PC-3 (cell line): ENCODE data around the gene TEKT5. TPM values are rescaled to one million over a fixed set of nuclear protein-coding genes. Genes with fewer than 3 reads are reported as not detected.
A peak's percentile ranks its signal among the peaks of the same experiment; 100 is the strongest.

Experiments used
- ATAC-seq: fragments of 200-7000 bp; cut with Tn5 transposase; 2 replicates; pipeline ENCODE4 v1.9.1; 2020; ENCODE audit warnings: mild to moderate bottlenecking, moderate library complexity
- BruUV-seq: library from RNA; stranded (reverse); fragments of 400-500 nt; replicated peaks from 2 replicates; lab custom pipeline; 2021; lab: Mats Ljungman, UMichigan
- CTCF ChIA-PET: fragments of 300-600 bp; sonication (Branson Sonifier 250); formaldehyde crosslinking; loops from one replicate; lab custom pipeline; 2022; ENCODE audit warnings: antibody characterized with exemption; lab: Charles Lee
- POLR2A ChIA-PET: fragments of 300-600 bp; sonication (Branson Sonifier 250); formaldehyde crosslinking; loops from one replicate; lab custom pipeline; 2022; ENCODE audit warnings: antibody characterized with exemption; ENCODE audit not compliant: unreplicated experiment; lab: Charles Lee
- DNase-seq: peaks from one replicate; pipeline ENCODE4 v3.0.0-alpha.2; 2015
- H2AFZ ChIP-seq: fragments of 300-600 bp; sonication (generic); 2 replicates; pipeline ENCODE4 v1.6.0; 2016; ENCODE audit warnings: antibody characterized with exemption, low read length
- H3F3A ChIP-seq: fragments of 300-600 bp; sonication (generic); one replicate; pipeline ENCODE4 v1.6.0; 2017; ENCODE audit warnings: antibody characterized with exemption, low read length, control low read depth, mild to moderate bottlenecking; ENCODE audit not compliant: unreplicated experiment
- H3K27ac ChIP-seq: fragments of 300-600 bp; sonication (generic); 2 replicates; pipeline ENCODE4 v1.5.1; 2016; ENCODE audit warnings: mild to moderate bottlenecking, low read length
- H3K27me3 ChIP-seq: fragments of 300-600 bp; sonication (generic); 2 replicates; pipeline ENCODE4 v1.6.1; 2016; ENCODE audit warnings: low read length, mixed read lengths
- H3K36me3 ChIP-seq: fragments of 300-600 bp; sonication (generic); 2 replicates; pipeline ENCODE4 v1.6.1; 2016; ENCODE audit warnings: low read depth, mixed run types, low read length, mixed read lengths
- H3K4me1 ChIP-seq: fragments of 300-600 bp; sonication (generic); 2 replicates; pipeline ENCODE4 v1.5.1; 2016; ENCODE audit warnings: low read length; ENCODE audit not compliant: insufficient read depth
- H3K4me2 ChIP-seq: fragments of 300-600 bp; sonication (generic); 2 replicates; pipeline ENCODE4 v1.6.0; 2016; ENCODE audit warnings: low read length
- H3K4me3 ChIP-seq: fragments of 300-600 bp; sonication (generic); 2 replicates; pipeline ENCODE4 v1.5.1; 2016; ENCODE audit warnings: mild to moderate bottlenecking, low read length, mixed read lengths
- H3K79me2 ChIP-seq: fragments of 300-600 bp; sonication (generic); 2 replicates; pipeline ENCODE4 v1.6.1; 2017; ENCODE audit warnings: low read length, mixed read lengths
- H3K9ac ChIP-seq: fragments of 300-600 bp; sonication (generic); 2 replicates; pipeline ENCODE4 v1.6.0; 2016; ENCODE audit warnings: mild to moderate bottlenecking, low read length
- H3K9me2 ChIP-seq: fragments of 300-600 bp; sonication (generic); replicated peaks from 2 replicates; pipeline ENCODE4 v1.6.1; 2016; ENCODE audit warnings: mixed run types, low read length, mixed read lengths
- H3K9me3 ChIP-seq: fragments of 300-600 bp; sonication (generic); 2 replicates; pipeline ENCODE4 v1.6.1; 2016; ENCODE audit warnings: low read length, mixed read lengths
- H4K20me1 ChIP-seq: fragments of 300-600 bp; sonication (generic); 2 replicates; pipeline ENCODE4 v1.6.1; 2016; ENCODE audit warnings: low read length, mixed read lengths
- EZH2 ChIP-seq: fragments of 300-600 bp; sonication (generic); IDR thresholded peaks from one replicate; pipeline ENCODE4 v1.6.1; 2017; ENCODE audit warnings: antibody characterized with exemption, mild to moderate bottlenecking, low read length; ENCODE audit not compliant: unreplicated experiment
- EZH2phosphoT487 ChIP-seq: fragments of 300-600 bp; sonication (generic); IDR thresholded peaks from 2 replicates; pipeline ENCODE4 v1.6.1; 2018; ENCODE audit warnings: mild to moderate bottlenecking, antibody characterized with exemption, low read length, borderline replicate concordance
- intact Hi-C: fragments of 100-400 bp; cut with micrococcal nuclease; formaldehyde crosslinking; loops from 2 replicates; pipeline ENCODE4 v1.9.0; 2023
- total RNA-seq: library from RNA; depleted of rRNA; stranded (reverse); fragments of >200 nt; gene quantifications from 2 replicates; pipeline ENCODE4 v1.2.3, GENCODE V29; 2014
- TF ChIP-seq, protein P1 (sequence below): fragments of 300-600 bp; sonication (generic); conservative IDR thresholded peaks from 2 replicates; pipeline ENCODE4 v1.5.1; 2017; ENCODE audit warnings: antibody characterized with exemption, low read depth, mild to moderate bottlenecking, low read length

TEKT5 gene
- total RNA-seq, 1 experiment from 2014 or later = not detected

GRCh38 chr16:10597187-10597601 lies 97.5 kb downstream of the TEKT5 start:
- ATAC-seq = no peak

DNA sequence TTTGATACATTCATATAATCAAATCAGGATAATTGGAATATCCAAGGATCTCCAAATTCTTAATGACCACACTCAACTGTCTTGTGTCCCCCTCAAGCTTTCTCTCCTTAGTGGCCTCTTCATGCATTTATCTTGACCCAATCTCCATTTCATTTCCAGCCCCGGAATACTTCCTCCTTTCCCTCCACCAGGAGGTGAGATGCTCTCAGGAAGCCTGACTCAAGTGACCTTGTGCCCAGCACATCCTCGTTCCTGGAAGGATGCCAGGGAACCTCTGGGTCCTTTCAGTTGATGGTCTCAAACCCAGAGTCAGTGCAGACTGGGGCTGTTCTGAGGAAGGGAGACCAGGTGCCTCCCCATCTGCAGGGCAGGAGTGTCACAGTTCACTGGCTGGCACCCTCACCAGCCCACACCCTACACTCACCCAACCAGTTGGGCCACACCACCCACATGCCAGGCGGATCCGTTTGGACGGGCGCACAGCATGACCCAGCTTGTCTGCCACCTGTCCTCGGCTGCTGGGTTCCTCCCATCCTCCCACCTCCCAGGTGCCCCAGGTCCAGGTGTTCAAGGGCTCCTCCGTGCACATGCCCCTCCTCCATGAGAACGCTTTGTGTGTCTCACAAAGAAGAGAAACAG lies 100.3 kb downstream of the TEKT5 start:
- no peaks in the 10 kb centered on the region for H3K9me2 ChIP-seq
- intact Hi-C loops = no loop called here
- H3K79me2 ChIP-seq = no peaks in the 10 kb centered on the region
- H3K9ac ChIP-seq = no peak overlapping the region
- H2AFZ ChIP-seq = 0 out of 2 replicates have a peak overlapping the region, but pooled peaks have one; percentile 11
- peak; percentile 61 for ATAC-seq
- H3K4me3 ChIP-seq = no peak overlapping the region
- H3K9me3 ChIP-seq = no peaks in the 10 kb centered on the region
- H4K20me1 ChIP-seq = no peaks in the 10 kb centered on the region
- CTCF ChIA-PET = no interaction called here
- peak overlapping the region; percentile 39 for H3K4me2 ChIP-seq
- H3F3A ChIP-seq = no peaks in the 10 kb centered on the region
- H3K27ac ChIP-seq = peak overlapping the region; percentile 34
- H3K4me1 ChIP-seq = peaks cover 15% of the 10 kb centered on the region
- no TSS peak for BruUV-seq
- TF ChIP-seq EZH2phosphoT487 (no peak), EZH2 (no peak)
- TF ChIP-seq, protein P1, sequence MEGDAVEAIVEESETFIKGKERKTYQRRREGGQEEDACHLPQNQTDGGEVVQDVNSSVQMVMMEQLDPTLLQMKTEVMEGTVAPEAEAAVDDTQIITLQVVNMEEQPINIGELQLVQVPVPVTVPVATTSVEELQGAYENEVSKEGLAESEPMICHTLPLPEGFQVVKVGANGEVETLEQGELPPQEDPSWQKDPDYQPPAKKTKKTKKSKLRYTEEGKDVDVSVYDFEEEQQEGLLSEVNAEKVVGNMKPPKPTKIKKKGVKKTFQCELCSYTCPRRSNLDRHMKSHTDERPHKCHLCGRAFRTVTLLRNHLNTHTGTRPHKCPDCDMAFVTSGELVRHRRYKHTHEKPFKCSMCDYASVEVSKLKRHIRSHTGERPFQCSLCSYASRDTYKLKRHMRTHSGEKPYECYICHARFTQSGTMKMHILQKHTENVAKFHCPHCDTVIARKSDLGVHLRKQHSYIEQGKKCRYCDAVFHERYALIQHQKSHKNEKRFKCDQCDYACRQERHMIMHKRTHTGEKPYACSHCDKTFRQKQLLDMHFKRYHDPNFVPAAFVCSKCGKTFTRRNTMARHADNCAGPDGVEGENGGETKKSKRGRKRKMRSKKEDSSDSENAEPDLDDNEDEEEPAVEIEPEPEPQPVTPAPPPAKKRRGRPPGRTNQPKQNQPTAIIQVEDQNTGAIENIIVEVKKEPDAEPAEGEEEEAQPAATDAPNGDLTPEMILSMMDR = no peak
- H3K27me3 ChIP-seq = no peaks in the 10 kb centered on the region
- POLR2A ChIA-PET = no interaction called here
- peak; percentile 71 for DNase-seq
- no peaks in the 10 kb centered on the region for H3K36me3 ChIP-seq

More at GRCh38 chr16:10597187-10597601, 97.5 kb downstream of the TEKT5 start:
- no peaks in the 10 kb centered on the region for H4K20me1 ChIP-seq
- no peaks in the 10 kb centered on the region for H3K9me2 ChIP-seq
- no peak overlapping the region for H2AFZ ChIP-seq
- H3F3A ChIP-seq = no peaks in the 10 kb centered on the region
- H3K9me3 ChIP-seq = no peaks in the 10 kb centered on the region
- intact Hi-C loops = no loop called here
- H3K4me2 ChIP-seq = no peak overlapping the region
- H3K27ac ChIP-seq = no peak overlapping the region
- H3K4me3 ChIP-seq = no peak overlapping the region
- no peak for DNase-seq
- no peaks in the 10 kb centered on the region for H3K36me3 ChIP-seq
- H3K27me3 ChIP-seq = no peaks in the 10 kb centered on the region
- no peaks in the 10 kb centered on the region for H3K79me2 ChIP-seq
- no peak for TF ChIP-seq EZH2
- no peak for TF ChIP-seq EZH2phosphoT487
- TF ChIP-seq, protein P1 = no peak
- ChIA-PET POLR2A (no interaction called here), CTCF (no interaction called here)
- H3K4me1 ChIP-seq = peaks cover 8% of the 10 kb centered on the region
- no TSS peak for BruUV-seq
- no peak overlapping the region for H3K9ac ChIP-seq

DNA sequence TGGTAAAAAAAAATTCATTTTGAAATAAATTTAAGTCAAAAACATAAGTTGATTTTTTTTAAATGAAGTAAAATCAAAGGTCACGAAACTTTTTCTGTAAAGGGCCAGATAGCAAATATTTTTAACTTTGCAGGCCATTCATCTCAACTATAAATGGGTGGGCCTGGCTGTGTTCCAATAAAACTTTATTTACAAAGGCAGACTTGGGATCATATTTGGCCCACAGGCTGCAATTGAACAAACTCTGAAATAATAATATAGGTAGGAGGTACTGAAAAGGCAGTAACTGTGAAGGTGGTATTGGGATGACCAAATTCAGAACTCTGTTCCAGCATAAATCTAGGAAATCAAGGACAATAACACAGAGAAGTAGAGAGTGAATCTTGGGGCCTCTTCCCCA lies 102.1 kb downstream of the TEKT5 start:
- no TSS peak for BruUV-seq
- Histone ChIP-seq H3K9me2 (no peaks in the 10 kb centered on the region), H3K27me3 (no peaks in the 10 kb centered on the region), H2AFZ (no peak overlapping the region), H3K79me2 (no peaks in the 10 kb centered on the region), H3K36me3 (no peaks in the 10 kb centered on the region), H3K27ac (no peak overlapping the region), H3K4me2 (no peak overlapping the region), H3K4me3 (no peak overlapping the region), H3K9me3 (no peaks in the 10 kb centered on the region), H3K4me1 (peaks cover 27% of the 10 kb centered on the region), H4K20me1 (no peaks in the 10 kb centered on the region), H3K9ac (no peak overlapping the region), H3F3A (no peaks in the 10 kb centered on the region)
- DNase-seq (no peak), ATAC-seq (no peak)
- TF ChIP-seq EZH2phosphoT487 (no peak), EZH2 (no peak)
- TF ChIP-seq, protein P1 = no peak
- intact Hi-C loops = no loop called here
- ChIA-PET CTCF (no interaction called here), POLR2A (no interaction called here)
